ENCODE measurements around the gene SPRED3. TPM values are rescaled to one million over a fixed set of nuclear protein-coding genes. Genes with fewer than 3 reads are reported as not detected.

The SPRED3 gene
- total RNA-seq, 2 donors from 2014 or later, result 5.3 to 10.0 TPM

- WGBS, 2 experiments (ENCODE audit: insufficient coverage in 1 of 2, insufficient read length in 1 of 2), result 8 to 67% methylated on average over 1 to 13 of the region's 18 CpGs
- H3K27me3 ChIP-seq (ENCODE audit: control insufficient read depth, insufficient read depth, low read length, poor library complexity, severe bottlenecking), result peaks cover 8% of the 10 kb centered on the region
- H3K27ac Mint-ChIP-seq, result no peak overlapping the region
- TF ChIP-seq, protein P1, sequence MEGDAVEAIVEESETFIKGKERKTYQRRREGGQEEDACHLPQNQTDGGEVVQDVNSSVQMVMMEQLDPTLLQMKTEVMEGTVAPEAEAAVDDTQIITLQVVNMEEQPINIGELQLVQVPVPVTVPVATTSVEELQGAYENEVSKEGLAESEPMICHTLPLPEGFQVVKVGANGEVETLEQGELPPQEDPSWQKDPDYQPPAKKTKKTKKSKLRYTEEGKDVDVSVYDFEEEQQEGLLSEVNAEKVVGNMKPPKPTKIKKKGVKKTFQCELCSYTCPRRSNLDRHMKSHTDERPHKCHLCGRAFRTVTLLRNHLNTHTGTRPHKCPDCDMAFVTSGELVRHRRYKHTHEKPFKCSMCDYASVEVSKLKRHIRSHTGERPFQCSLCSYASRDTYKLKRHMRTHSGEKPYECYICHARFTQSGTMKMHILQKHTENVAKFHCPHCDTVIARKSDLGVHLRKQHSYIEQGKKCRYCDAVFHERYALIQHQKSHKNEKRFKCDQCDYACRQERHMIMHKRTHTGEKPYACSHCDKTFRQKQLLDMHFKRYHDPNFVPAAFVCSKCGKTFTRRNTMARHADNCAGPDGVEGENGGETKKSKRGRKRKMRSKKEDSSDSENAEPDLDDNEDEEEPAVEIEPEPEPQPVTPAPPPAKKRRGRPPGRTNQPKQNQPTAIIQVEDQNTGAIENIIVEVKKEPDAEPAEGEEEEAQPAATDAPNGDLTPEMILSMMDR (conservative IDR thresholded peaks at IDR 0.05), result no peak
- peak overlapping the region; percentile 66 for H3K4me3 ChIP-seq (ENCODE audit: low read length)
- peak overlapping the region; percentile 61 for H3K4me3 Mint-ChIP-seq
- peaks cover 1% of the 10 kb centered on the region for H3K4me1 Mint-ChIP-seq
- no peak overlapping the region for H3K27ac ChIP-seq (ENCODE audit: low read depth, low read length)
- H3K4me1 ChIP-seq (ENCODE audit: control insufficient read depth, insufficient read depth, low read length), result no peaks in the 10 kb centered on the region
- H3K9ac ChIP-seq (ENCODE audit: extremely low read depth, low read length, poor library complexity, severe bottlenecking), result no peak overlapping the region
- H3K36me3 ChIP-seq (ENCODE audit: control insufficient read depth, insufficient read depth, low read length), result no peaks in the 10 kb centered on the region
- H3K27me3 Mint-ChIP-seq (ENCODE audit: insufficient read depth), result peaks cover 44% of the 10 kb centered on the region
- peaks cover 10% of the 10 kb centered on the region for H3K36me3 Mint-ChIP-seq (ENCODE audit: low read depth)
- H3K9me3 Mint-ChIP-seq, result no peaks in the 10 kb centered on the region
- DNase-seq, result no peak
- no peaks in the 10 kb centered on the region for H3K9me3 ChIP-seq (ENCODE audit: control insufficient read depth, low read length)
Observed at GRCh38 chr19:38402623-38402966, 14.1 kb downstream of the SPRED3 start.

DNA sequence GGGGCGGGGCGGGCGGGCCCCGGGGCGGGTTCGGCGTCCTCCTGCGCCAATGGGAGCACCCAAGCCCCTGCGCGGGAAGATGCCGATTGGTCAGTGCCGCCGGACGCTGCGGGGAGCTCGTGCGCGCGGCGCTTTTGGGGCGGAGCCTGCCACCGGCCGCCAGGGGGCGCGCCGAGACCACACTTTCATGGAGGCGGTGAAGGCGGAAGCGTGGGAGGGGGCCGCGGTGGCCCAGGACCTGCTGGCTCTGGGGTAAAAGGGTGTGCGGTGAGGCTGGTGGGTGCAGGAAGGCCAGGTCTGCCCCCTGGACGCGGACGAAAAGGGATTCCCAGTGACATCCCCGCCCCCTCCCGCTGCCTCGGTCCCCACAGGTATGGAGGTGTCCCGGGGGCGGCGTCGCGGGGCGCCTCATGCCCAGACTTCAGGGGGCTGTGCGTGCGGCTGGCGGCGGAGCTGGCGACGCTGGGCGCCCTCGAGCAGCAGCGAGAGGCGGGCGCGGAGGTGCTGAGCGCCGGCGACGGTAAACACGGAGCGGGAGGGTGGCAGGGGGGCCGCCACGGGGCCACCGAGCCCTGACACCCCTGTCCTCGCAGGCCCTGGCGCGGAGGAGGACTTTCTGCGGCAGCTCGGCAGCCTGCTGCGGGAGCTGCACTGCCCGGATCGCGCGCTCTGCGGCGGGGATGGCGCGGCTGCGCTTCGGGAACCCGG lies 14.6 kb downstream of the SPRED3 start, which contains the start of gene FAM98C:
Gene FAM98C (plus strand): TSS at position 127 of the 708 bp plus-strand sequence. CDS start 61 bp downstream, at position 188.
- peaks cover 39% of the 10 kb centered on the region for H3K27me3 Mint-ChIP-seq (ENCODE audit: insufficient read depth)
- WGBS, 2 experiments (ENCODE audit: insufficient coverage in 1 of 2, insufficient read length in 1 of 2), result 0% methylated on average over 13 to 82 of the region's 82 CpGs
- H3K27ac Mint-ChIP-seq, result no peak within 1 kb of the TSS
- H3K9me3 ChIP-seq (ENCODE audit: control insufficient read depth, low read length), result no peaks in the 10 kb centered on the region
- H3K36me3 ChIP-seq (ENCODE audit: control insufficient read depth, insufficient read depth, low read length), result no peaks in the 10 kb centered on the region
- peaks cover 8% of the 10 kb centered on the region for H3K27me3 ChIP-seq (ENCODE audit: control insufficient read depth, insufficient read depth, low read length, poor library complexity, severe bottlenecking)
- peaks cover 1% of the 10 kb centered on the region for H3K4me1 Mint-ChIP-seq
- TF ChIP-seq, protein P1 (conservative IDR thresholded peaks at IDR 0.05), result peak; percentile 100
- peaks cover 11% of the 10 kb centered on the region for H3K36me3 Mint-ChIP-seq (ENCODE audit: low read depth)
- H3K4me1 ChIP-seq (ENCODE audit: control insufficient read depth, insufficient read depth, low read length), result no peaks in the 10 kb centered on the region
- H3K9me3 Mint-ChIP-seq, result no peaks in the 10 kb centered on the region
- peak; percentile 99 for DNase-seq
- peak within 1 kb of the TSS; percentile 61 for H3K4me3 Mint-ChIP-seq
- no peak within 1 kb of the TSS for H3K27ac ChIP-seq (ENCODE audit: low read depth, low read length)
- H3K9ac ChIP-seq (ENCODE audit: extremely low read depth, low read length, poor library complexity, severe bottlenecking), result no peak within 1 kb of the TSS
- peak within 1 kb of the TSS; percentile 77 for H3K4me3 ChIP-seq (ENCODE audit: low read length)

DNA sequence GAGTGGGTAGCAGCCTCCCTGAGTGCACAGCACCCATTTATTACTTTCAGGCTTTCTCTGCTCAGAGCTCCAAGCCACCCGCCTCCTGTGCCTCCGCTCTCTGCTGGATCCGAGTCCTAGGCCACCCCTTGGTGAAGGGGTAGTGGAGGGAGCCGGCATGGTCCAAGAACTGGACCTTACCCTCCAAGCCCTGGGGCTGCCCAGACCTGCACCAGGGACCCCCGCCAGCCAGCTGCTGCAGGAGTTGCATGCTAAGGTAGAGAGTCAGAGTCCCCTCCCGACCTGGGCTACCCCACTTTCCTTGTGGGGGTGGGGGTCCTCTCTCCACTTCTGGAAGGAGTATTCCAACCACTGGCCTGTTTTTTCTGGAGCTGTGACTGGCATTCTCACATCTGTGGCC lies 16.4 kb downstream of the SPRED3 start:
- Mint-ChIP-seq H3K27ac (no peak overlapping the region), H3K4me1 (peaks cover 1% of the 10 kb centered on the region), H3K4me3 (peak overlapping the region; percentile 61), H3K36me3 (ENCODE audit: low read depth) (peaks cover 11% of the 10 kb centered on the region), H3K9me3 (no peaks in the 10 kb centered on the region), H3K27me3 (ENCODE audit: insufficient read depth) (peaks cover 28% of the 10 kb centered on the region)
- Histone ChIP-seq H3K9me3 (ENCODE audit: control insufficient read depth, low read length) (no peaks in the 10 kb centered on the region), H3K9ac (ENCODE audit: extremely low read depth, low read length, poor library complexity, severe bottlenecking) (no peak overlapping the region), H3K4me1 (ENCODE audit: control insufficient read depth, insufficient read depth, low read length) (no peaks in the 10 kb centered on the region), H3K36me3 (ENCODE audit: control insufficient read depth, insufficient read depth, low read length) (no peaks in the 10 kb centered on the region), H3K4me3 (ENCODE audit: low read length) (no peak overlapping the region), H3K27me3 (ENCODE audit: control insufficient read depth, insufficient read depth, low read length, poor library complexity, severe bottlenecking) (peaks cover 8% of the 10 kb centered on the region), H3K27ac (ENCODE audit: low read depth, low read length) (no peak overlapping the region)
- 91 to 100% methylated on average over 2 to 6 of the region's 6 CpGs for WGBS, 2 experiments (ENCODE audit: insufficient coverage in 1 of 2, insufficient read length in 1 of 2)
- TF ChIP-seq, protein P1 (conservative IDR thresholded peaks at IDR 0.05), result no peak
- no peak for DNase-seq
